H4 (cell line): Measurements from ENCODE around the gene MTG1. TPM values are rescaled to one million over a fixed set of nuclear protein-coding genes. Genes with fewer than 3 reads are reported as not detected.
"Not testable (repeated sequence)": the region's sequence is repeated elsewhere in the genome, so short reads cannot be mapped to it uniquely, and the experiment has no call there.

Experiments
- DNase-seq: peaks from one replicate; pipeline ENCODE4 v3.0.0-alpha.2; 2015; ENCODE audit warnings: low spot score
- total RNA-seq: library from RNA; depleted of rRNA; stranded (reverse); fragments of >200 nt; shearing (Covaris generic); gene quantifications from 2 replicates; pipeline ENCODE4 v1.2.3, GENCODE V29; 2014

MTG1 gene
- total RNA-seq, 1 experiment from 2014 or later: 22.5 TPM

DNA sequence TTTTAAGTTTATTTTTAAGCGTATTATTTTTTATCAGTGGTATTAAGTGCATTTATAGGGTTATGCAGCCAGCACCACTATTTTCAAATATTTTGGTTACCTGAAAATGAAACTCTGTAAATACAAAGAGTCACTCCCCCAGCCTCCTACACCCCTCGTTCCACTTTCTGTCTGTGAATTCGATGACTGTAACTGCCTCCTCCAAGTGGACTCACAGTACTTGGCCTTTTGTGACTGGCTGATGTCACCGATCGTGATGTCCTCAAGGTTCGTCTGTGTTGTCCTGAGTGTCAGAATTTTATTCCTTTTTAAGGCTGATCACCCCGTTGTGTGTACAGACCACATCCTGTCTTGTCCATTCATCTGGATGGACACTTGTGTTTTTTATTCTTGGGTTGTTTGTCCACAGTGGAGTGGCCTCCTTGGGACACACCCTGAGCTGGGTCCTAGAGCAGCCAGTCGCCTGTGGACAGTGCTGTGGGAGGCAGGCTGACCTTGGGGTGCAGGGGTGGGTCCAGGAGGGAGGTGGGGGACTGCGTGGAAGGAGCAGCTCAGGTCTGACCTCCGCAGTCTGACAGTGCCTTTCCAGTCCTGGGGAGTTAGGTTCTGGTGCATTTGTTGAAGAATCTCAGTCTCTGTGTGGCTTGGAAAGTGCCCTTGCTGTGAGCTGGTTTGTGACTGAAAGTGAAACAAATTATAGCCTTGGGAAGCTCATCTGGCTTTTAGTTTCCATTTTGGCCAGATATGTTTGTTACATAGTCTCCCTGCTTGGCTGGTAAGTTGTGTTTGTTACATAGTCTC is 6.9 kb downstream of the MTG1 start:
- no peak for DNase-seq

DNA sequence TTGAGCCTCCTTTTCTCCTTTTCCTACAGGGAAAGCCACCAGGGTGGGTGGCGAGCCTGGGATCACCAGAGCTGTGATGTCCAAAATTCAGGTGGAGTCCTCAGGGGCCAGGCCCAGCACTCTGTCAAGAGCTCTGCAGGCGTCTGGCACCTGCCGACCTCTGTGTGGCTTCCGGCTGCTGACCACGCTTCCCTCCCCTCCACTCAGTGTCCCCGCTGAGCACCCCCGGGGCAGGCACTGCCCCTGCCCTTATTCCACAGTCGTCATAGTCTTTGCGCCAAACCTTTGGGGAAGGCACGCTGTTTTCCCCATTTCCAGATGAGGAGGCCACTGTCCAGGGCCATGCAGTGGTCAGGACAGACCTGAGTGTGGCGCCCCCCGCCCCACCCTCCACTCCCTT is 7.5 kb downstream of the MTG1 start:
- no peak for DNase-seq

DNA sequence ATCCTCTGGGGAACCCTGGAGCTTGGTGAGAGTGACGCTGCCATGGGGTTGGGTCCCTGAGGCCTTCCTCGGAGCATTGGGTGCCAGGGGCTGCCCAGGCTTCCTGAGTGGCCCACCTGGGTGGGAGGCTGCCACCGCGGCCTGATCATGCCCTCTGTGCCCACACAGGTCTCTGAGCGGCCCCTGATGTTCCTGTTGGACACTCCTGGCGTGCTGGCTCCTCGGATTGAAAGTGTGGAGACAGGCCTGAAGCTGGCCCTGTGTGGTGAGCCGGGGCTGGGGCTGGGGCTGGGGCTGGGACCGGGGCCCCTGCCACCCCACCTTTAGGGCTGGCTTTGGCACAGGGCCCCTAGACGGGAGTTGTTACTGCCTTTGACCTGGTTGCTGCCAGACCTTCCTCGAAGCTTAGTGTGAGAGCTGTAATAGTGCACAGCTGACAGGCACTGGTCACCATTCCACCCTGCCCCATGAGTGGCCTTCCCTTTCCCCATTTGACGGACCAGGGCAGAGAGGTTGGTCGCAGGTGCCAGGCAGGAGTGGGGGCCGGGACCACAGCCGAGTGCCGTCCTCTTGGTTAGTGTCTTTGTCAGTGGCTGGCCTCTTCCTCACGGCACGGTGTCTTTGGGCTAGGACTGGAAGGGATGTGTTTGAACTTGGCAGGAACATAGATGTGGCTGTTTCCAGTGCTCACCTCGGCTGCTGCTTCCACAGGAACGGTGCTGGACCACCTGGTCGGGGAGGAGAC is 8.2 kb downstream of the MTG1 start:
- no peak for DNase-seq

DNA sequence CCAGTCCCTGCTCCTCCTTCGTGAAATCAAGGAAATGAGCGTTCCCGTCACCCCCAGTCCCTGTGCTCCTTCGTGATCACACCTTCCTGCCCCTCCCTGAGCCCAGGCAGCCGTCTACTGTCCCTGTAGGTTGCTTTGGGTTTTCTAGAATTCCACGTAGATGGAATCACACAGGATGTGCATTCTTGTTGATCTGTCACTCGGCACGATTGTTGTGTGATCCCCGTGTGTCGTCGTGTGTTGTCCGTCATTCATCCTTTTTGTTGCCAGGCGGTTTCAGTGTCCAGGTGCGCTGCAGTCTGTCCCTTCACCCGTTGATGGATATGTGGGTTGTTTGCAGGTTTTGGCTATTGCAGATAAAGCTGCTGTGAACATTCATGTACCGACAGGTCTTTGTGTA is 9.4 kb downstream of the MTG1 start:
- no peak for DNase-seq

DNA sequence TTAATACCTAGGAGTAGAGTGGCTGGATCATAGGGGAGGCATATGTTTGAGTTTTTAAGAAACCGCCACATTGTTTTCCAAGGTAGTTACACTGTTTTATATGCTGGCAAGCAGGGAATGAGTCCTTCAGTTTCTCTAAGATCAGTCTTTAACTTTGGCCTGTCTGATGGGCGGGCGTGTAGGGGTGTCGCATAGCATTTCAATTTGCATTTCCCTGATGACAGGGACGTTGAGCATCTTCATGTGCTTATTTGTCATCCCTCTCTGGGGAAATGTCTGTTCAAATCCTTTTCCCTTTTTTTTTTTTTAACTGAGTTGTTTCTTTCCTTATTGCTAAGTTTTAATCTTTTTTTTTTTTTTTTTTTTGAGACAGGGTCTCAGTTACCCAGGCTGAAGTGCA is 9.8 kb downstream of the MTG1 start:
- no peak for DNase-seq

DNA sequence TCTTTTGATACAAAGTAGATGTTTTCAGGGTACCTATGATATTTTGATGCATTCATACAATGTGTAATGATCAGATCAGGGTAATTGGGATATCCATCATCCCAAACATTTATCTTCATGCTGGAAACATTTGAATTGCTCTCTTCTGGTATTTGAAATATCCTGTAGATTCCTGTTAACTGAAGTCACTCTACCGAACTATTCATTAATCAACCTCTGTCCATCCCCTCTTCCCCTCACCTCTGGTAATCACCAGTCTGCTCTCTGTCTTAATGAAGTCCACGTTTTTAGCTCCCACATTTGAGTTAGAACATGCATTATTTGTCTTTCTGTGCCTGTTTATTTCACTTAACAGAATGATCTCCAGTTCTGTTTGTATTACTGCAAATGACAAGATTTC is 11.3 kb downstream of the MTG1 start:
- DNase-seq: no peak

DNA sequence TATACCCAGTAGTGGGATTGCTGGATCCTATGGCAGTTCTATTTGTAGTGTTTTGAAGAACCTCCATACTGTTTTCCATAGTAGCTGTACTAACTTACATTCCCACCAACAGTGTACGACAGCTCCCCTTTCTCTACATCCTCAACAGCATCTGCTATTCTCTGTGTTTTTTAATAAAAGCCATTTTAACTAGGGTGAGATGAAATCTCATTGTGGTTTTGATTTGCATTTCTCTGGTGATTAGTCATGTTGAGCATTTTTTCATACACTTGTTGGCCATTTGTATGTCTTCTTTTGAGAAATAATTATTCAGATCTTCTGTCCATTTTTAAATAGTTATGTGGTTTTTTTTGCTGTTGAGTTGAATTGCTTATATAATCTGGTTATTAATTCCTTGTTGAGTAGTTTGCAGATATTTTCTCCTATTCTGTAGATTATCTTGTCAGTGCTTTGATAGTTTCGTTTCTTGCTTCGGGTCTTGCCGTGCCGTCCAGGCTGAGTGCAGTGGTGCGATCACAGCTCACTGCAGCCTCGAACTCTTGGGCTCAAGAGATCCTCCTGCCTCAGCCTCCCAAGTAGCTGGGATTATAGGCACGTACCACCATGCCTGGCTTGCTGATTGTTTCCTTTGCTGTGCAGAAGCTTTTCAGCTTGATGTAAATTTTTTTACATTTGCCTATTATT is 12.0 kb downstream of the MTG1 start:
- DNase-seq: no peak

DNA sequence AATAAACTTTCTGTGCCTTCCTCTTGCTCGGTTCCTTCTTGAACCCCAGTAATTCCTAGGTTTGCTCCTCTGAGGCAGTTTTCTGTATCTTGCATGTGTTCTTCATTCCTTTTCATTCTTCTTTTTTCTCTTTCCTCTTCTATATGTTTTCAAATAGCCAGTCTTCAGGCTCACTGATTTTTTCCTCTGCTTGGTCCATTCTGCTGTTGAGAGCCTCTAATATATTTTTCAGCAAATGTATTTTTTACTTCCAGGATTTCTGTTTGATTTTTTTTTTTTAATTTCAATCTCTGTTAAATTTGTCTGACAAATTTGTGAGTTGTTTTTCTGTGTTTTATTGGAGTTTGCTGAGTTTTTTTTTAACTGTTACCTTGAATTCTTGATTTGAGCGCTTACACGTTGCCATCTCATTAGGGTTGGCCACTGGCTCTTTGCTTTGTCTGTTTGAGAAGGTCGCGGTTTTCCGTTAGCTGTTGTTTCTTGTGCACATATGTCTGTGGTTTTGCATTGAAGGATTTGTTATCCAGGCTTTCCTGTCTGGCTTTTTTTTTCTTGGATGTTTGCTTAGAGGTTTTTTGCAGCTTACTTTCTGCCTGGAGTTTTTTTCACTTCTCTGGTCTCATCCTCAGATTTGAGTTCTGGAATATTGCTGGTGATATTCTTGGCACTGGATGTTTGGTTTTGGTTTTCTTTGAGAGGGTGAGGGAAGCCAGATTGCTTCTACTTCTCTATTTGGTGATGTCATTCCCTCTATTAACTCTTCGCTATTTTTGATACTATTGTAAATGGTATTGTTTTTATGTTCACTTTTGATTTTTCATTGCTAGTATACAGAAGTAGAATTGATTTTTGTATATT is 17.8 kb downstream of the MTG1 start:
- DNase-seq: no peak

DNA sequence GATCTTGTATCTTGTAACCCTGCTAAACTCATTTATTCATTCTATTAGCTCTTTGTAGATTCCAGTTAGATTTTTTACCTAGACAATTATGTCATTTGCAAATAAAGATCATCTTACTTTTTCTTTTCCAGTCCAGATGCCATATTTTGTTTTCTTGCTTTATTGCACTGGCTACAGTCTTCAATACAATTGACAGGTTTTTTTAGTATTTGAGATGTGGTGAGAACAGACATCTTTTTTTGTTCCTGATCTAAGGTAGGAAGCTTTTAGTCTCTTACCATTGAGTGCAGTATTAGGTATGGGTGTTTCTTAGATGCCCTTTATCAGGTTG is 18.4 kb downstream of the MTG1 start:
- DNase-seq: no peak

DNA sequence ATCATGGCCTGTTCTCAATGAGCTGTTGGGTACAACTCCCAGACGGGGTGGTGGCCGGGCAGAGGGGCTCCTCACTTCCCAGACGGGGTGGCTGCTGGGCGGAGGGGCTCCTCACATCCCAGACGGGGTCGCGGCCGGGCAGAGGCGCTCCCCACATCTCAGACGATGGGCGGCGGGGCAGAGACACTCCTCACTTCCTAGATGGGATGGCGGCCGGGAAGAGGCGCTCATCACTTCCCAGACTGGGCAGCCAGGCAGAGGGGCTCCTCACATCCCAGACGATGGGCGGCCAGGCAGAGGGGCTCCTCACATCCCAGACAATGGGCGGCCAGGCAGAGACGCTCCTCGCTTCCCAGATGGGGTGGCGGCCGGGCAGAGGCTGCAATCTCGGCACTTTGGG is 20.4 kb downstream of the MTG1 start:
- not testable (repeated sequence) for DNase-seq

DNA sequence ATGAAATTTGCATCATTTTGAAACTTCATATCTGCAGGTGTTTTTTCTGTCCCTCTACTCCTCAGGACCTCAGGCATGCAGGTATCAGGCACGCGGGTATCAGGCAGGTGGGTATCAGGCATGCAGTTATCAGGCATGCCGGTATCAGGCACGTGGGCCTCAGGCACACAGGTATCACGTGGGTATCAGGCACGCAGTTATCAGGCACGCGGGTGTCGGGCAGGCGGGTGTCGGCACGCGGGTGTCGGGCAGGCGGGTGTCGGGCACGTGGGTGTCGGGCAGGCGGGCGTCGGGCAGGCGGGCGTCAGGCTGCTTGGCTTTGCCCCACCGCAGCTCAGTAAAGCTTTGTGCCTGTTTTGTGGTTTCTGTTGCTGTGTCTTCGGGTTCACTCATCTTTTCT is 21.8 kb downstream of the MTG1 start:
- DNase-seq: no peak

DNA sequence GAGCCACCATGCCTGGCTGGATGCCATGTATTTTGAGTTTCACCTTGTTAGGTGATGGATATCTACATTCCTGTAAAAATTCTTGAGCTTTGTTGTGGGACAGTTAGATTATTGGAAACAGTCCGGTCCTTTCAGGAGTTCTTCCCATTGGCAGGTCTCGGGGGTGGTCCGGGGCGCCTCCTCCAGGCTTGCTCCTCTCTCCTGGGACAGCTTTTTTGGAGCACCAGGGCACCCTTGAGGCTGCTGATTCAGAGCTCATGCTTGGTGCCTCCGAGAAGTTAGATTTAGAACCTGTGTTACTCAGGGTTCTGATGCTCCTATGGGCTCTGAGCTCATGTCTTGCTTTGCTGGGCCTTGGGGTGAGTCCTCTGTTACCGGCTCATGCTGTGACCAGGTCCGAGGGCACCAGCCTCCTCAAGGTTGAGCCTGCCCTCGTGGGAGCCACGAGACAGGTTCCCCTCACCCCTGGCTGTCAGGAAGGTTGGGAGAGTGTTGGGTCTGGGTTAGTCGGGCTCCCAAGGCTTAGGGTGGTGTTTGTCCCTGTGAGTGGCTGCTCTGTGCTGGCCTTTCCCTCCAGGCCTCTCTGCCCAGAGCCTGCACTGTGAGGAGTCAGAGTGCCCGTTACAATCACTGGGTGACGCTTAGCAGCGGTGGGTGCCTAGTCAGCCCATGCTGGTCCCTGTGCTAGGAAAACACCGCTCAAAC is 24.5 kb downstream of the MTG1 start:
- no peak for DNase-seq

DNA sequence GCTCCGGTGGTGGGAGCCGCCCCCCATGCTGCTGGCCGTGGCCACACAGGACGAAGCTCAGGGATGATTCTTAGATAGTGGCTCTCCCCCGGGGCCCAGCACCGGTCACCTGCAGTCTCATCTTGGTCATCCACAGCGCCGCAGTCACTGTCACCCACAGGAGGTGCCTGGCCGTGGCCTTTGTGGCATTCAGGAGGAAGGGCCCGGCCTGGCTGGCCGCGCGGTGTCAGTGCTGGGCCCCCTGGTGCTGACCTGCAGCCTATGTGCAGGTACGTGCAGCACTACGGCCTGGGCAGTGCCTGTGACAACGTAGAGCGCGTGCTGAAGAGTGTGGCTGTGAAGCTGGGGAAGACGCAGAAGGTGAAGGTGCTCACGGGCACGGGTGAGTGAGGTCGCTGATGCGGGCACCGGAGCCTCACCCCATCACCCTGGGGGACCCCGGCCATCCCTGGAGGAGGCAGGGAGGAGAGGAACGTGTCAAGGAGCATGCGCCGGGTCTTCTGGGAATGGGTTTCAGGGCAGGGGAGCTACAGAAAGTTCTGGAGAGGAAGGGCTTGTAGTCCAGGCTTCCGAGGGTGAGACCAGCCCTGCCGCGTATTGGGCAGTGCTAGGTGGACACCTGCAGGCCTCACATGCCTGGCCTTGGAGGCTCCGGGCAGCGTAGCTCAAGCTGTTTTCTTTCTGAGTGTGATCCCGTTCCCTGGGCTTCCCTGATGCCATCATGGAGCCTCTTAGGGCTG is 25.4 kb downstream of the MTG1 start:
- no peak for DNase-seq

DNA sequence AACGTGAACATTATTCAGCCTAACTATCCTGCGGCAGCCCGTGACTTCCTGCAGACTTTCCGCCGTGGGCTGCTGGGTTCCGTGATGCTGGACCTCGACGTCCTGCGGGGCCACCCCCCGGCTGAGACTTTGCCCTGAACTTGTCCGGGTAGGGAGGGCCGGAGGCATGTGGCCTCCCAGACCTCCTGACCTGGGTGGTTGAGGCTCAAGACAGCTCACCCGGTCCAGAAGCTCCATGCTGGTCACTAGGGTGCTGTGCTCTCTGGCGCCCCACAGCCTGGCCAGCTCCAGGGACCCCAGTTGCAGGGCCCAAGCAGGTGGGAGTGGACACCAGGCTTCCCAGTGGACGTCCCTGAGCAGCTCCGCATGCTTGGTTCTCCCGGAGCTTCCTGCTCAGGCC is 26.1 kb downstream of the MTG1 start:
- DNase-seq: no peak

DNA sequence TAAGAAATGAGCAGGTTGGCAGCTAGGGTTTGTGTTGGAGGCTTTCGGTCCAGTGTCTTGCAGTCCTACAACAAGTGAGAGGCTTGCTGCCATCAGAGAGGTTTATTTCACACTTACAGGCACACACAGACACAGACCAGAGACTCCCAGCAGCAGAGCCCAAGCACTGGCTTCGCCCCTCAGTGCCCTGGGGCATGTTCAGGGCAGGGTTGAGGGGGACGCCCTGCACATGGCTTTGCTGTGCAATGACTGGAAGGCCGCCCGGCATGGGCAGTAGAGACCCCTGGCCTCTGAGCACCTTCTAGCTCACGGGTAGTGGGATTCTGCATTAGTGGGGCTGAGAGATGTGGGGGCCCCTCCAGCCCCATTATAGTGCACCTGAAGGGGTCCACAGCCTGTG is 26.6 kb downstream of the MTG1 start:
- DNase-seq: no peak

DNA sequence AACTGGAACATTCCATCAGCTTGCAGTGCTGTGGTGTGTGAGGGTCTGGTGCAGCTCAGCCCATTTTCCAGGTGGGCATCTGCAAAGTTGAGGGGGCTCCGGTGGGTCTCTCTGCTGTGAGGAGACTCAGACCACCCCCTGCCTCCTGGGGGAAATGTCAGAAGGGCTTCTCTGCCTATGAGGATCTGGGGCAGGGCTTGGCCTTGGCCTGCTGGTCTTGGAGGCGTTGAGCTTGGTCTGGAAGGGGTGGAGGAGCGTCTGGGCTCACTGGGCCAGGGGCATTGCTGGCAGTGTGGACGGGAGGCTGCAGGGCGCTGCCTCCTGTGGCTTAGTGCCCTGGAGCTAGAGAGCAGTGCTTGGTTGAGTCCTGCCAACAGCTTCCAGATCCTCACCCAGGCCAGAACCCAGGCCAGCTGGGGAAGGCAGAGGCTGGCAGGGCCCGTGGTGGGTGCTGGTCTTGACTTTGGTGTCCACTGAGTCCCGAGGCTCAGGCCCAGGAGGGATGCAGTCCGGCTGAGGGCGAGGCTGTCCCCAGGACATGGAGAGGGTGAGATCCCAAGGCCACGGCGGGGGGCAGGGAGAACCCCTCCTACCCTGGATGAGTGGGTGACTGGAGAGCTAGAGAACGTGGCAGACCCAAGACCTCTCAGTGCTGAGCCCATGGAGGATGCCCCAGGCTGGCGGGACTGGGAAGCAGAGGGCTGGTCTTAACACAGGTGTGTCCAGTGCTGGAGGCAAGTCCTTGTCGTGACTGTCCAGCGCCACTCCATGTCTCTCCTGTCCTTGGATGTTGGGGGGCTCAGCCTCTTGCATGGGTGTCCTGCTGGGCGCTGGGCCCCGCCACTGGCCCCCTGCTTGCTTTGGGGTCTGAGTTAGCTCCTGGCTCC is 27.6 kb downstream of the MTG1 start:
- DNase-seq: no peak

DNA sequence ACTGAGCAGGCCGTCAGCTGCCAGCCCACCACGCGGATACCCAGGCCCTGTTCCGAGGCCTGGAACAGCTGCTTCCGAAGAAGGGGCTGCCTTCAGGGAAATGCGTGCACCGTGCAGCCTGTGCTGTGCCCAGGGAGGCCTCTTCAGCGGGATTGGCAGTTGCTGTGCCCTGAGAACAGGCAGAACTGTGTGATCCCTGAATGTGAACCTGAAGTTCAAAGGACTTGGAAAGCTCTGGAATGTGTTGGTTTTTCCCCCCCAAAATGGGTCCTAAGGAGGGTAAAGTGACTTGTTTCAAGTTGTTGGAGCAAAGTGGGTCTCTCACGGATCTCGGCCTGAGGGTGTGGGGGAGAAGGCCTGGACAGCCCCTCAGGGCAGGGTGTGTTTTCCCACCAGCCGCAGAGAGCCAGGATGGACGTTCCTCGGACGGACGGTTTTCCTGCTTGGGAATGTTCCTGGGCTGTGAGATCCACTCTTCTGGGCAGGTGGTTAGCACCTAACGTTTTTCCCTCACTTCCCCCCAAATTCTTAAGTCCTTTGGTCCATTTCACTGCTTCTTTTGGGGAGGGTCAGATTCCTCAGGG is 28.4 kb downstream of the MTG1 start:
- DNase-seq: no peak

DNA sequence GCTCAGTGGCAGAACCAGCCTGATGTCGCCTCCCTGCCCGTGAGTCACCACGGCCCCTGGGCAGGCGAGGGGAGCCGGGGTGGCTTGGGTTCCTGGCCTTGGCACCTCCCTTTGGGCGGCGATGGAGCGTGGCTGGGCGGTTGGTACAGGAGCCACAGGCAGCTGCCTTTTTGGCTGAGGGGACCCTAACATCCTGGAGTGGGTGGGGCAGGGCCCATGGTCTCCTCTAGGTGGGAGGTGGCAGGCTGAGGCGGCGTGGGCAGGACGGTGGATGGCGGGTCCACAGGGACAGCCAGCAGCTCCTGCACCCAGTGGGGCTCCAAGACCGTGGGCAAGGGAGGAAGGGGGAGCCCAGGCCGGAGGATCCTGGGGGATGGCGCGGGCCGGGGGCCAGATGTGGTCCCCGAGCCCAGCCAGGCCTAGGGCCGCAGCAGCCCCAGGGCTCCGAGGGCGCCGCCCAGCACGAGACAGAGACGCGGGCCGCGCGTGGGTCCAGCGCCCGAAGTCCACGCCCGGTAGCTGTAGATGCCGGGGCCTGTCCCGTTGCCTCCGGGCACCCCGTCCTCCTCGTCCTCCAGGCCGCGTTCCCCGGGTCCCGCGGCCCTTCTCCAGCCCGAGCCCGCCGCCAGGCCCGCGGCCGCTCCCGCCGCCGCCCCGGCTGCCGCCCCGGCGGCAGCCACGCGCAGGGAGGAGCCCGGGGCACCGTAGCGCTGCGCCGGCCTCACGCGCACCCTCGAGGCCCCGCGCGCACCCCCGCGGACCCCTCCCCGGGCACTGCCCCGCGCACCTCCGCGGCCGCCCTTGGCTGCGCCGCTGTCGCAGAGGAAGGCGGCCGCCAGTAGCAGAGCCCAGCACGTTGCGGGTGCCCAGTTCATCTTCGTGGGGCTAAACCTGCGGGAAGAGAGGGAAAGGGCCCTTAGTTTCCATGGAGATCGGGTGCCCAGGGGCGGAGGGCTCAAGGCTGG is 29.1 kb downstream of the MTG1 start:
- DNase-seq: no peak
